Measurements from ENCODE around the gene EDRF1. TPM values are rescaled to one million over a fixed set of nuclear protein-coding genes. Genes with fewer than 3 reads are reported as not detected.
"Not testable (repeated sequence)": the region's sequence is repeated elsewhere in the genome, so short reads cannot be mapped to it uniquely, and the experiment has no call there.

EDRF1 gene
- 8.6 TPM for total RNA-seq
- long read RNA-seq, full-length matches to known transcripts = 7 of 15 reads
- long read RNA-seq, partial matches to known transcripts = 5 of 15 reads
- long read RNA-seq, other reads (novel, unspliced or antisense) = 3 of 15 reads

- intact Hi-C loops (cut with DNase I) = no loop called here
Measured at GRCh38 chr10:125719173-125720001, at the start of gene EDRF1. TSS of gene EDRF1 (plus strand) at chr10:125719709. CDS start at chr10:125719808, 99 bp downstream.

GRCh38 chr10:125672884-125673283 lies 46.6 kb upstream of the EDRF1 start:
- intact Hi-C loops (cut with DNase I) = no loop called here
- DNase-seq (ENCODE audit: low spot score) = no peak

More at GRCh38 chr10:125719173-125720001, at the start of gene EDRF1:
- DNase-seq (ENCODE audit: low spot score) = peak; percentile 99

GRCh38 chr10:125679436-125679835 lies 40.1 kb upstream of the EDRF1 start:
- no peak for DNase-seq (ENCODE audit: low spot score)
- intact Hi-C loops (cut with DNase I) = no loop called here

- intact Hi-C loops (cut with DNase I) = no loop called here
- DNase-seq (ENCODE audit: low spot score) = no peak
Measured at GRCh38 chr10:125683063-125683462, 36.4 kb upstream of the EDRF1 start, which contains the start of gene TEX36. TSS of gene TEX36 (minus strand) at chr10:125683163. CDS start at chr10:125682989, 174 bp downstream.

GRCh38 chr10:125683821-125684220 lies 35.7 kb upstream of the EDRF1 start:
- no peak for DNase-seq (ENCODE audit: low spot score)
- intact Hi-C loops (cut with DNase I) = no loop called here

- DNase-seq (ENCODE audit: low spot score) = no peak
- intact Hi-C loops (cut with DNase I) = no loop called here
Measured at GRCh38 chr10:125684581-125684980, 34.9 kb upstream of the EDRF1 start.

- intact Hi-C loops (cut with DNase I) = no loop called here
- no peak for DNase-seq (ENCODE audit: low spot score)
Measured at GRCh38 chr10:125687507-125688185, 31.9 kb upstream of the EDRF1 start.

GRCh38 chr10:125689955-125690569 lies 29.4 kb upstream of the EDRF1 start:
- no peak for DNase-seq (ENCODE audit: low spot score)
- intact Hi-C loops (cut with DNase I) = no loop called here

- no peak for DNase-seq (ENCODE audit: low spot score)
- intact Hi-C loops (cut with DNase I) = no loop called here
Measured at GRCh38 chr10:125691160-125691981, 28.1 kb upstream of the EDRF1 start.

GRCh38 chr10:125692196-125692595 lies 27.3 kb upstream of the EDRF1 start:
- intact Hi-C loops (cut with DNase I) = no loop called here
- no peak for DNase-seq (ENCODE audit: low spot score)

GRCh38 chr10:125692601-125693523 lies 26.6 kb upstream of the EDRF1 start:
- intact Hi-C loops (cut with DNase I) = no loop called here
- no peak for DNase-seq (ENCODE audit: low spot score)

- DNase-seq (ENCODE audit: low spot score) = no peak
- intact Hi-C loops (cut with DNase I) = no loop called here
Measured at GRCh38 chr10:125693524-125693847, 26.0 kb upstream of the EDRF1 start.

- intact Hi-C loops (cut with DNase I) = no loop called here
- no peak for DNase-seq (ENCODE audit: low spot score)
Measured at GRCh38 chr10:125694883-125695282, 24.6 kb upstream of the EDRF1 start.

GRCh38 chr10:125696884-125697283 lies 22.6 kb upstream of the EDRF1 start:
- intact Hi-C loops (cut with DNase I); DNase-seq (ENCODE audit: low spot score): not testable (repeated sequence)

- no peak for DNase-seq (ENCODE audit: low spot score)
- intact Hi-C loops (cut with DNase I) = no loop called here
Measured at GRCh38 chr10:125698481-125698998, 21.0 kb upstream of the EDRF1 start.

GRCh38 chr10:125699562-125700143 lies 19.9 kb upstream of the EDRF1 start:
- intact Hi-C loops (cut with DNase I) = no loop called here
- DNase-seq (ENCODE audit: low spot score) = no peak

GRCh38 chr10:125700355-125700911 lies 19.1 kb upstream of the EDRF1 start:
- intact Hi-C loops (cut with DNase I) = no loop called here
- DNase-seq (ENCODE audit: low spot score) = no peak

All from cardiac septum (tissue), 1 donor.